Fibroblast of gingiva (primary cell): ENCODE results near the gene PTPRO.
A peak's percentile ranks its signal among the peaks of the same experiment; 100 is the strongest.

Experiments used
- DNase-seq: peaks from one replicate; pipeline ENCODE4 v3.0.0-alpha.2; 2011; ENCODE audit warnings: low read depth

The PTPRO gene

DNA sequence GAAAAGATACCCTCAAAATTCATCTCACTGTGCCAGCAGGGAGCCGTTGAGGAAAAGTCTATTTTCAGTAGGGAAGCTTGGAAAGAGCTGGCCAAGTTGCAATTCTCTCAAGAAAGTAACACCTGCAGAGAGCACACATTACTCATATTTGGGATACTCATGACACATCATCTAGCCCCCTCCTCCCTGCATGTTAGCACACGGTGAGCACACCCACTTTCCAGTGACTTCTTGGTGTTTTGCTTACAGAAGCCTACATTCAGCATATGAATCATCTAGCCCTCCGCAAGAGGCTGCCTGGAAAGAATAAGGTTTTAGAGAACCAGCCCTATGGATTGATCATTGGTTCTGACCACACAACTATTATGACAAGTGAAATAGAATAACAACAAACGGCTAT, 124.5 kb downstream of the PTPRO start:
- DNase-seq: no peak

GRCh38 chr12:15453613-15454012, 131.3 kb downstream of the PTPRO start:
- no peak for DNase-seq

DNA sequence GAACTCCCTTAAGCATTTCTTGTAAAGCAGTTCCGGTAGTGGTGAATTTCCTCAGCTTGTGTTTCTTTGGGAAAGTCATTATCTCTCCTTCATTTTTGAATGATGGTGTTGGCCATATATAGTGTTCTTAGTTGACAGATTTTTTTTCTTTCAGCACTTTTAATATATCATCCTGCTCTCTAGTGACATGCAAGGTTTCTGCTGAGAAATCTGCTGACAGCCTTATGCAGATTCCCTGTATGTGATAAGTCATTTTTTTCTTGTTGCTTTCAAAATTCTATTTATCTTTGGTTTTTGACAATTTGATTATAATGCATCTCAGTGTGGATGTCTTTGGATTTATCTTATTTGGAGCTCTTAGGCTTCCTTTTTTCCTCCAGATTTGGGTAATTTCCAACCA, 135.7 kb downstream of the PTPRO start:
- DNase-seq: no peak

- DNase-seq: no peak
Observed at GRCh38 chr12:15468911-15469310, 146.6 kb downstream of the PTPRO start.

- DNase-seq: no peak
Observed at GRCh38 chr12:15469356-15469755, 147.0 kb downstream of the PTPRO start.

- no peak for DNase-seq
Observed at GRCh38 chr12:15472036-15472435, 149.7 kb downstream of the PTPRO start.

DNA sequence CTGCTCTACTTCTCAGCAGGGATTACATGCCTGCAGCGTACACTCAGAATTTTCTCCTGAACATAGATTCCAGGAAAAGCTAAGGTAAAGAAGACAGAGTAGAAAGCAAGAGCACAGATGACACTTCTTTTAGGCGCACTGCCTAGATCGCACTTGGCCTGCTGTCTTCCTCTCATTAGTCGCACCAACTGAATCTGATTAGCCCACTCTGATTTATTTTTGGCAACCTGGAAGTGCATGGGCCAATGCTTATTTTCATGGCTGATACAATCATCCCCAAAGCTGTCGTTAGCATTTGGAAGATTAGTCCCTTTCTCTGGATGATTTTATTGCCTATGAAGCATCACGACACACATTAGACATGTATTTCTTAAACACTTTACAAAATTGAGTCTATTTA, 152.5 kb downstream of the PTPRO start:
- DNase-seq: no peak

DNA sequence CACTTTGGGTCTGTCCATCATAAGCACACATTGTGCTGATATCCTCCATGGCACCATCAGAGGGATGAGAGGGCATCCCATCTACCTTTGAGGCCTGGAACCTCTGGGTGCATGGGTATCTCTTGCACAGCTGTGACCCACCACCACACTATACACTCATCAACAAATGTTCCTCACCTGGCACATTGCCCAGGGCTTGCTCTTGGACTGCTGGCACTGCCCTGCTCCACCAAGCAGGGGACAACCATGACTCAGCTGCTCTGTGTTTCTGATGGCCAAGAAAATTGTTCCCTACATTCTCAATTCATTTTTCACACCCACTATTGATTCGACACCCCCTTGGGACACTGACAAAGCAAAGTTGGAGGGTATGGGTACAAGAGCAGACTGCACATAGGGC, 155.5 kb downstream of the PTPRO start:
- DNase-seq: no peak

- DNase-seq: no peak
Observed at GRCh38 chr12:15481846-15482245, 159.5 kb downstream of the PTPRO start.

GRCh38 chr12:15485466-15485865, 163.2 kb downstream of the PTPRO start:
- peak; percentile 3 for DNase-seq

DNA sequence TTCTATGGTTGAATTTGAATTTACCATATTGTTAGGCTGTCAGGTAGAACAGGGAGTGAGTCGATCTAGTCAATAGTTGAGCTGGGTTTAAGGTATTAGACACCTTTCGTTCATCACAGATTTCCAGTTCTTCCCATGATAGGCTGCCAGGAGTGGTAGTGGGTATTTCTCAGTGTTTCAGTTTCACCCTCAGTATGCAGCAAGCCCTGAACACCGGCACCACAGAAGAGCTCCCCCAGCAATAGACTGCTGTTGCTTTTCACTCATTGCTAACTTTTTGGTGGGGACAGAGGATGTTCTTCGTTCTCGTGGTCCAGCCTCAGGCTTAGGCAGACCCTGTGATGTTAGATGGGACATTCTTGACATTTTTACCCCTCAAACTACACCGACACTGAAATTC, 164.6 kb downstream of the PTPRO start:
- no peak for DNase-seq

DNA sequence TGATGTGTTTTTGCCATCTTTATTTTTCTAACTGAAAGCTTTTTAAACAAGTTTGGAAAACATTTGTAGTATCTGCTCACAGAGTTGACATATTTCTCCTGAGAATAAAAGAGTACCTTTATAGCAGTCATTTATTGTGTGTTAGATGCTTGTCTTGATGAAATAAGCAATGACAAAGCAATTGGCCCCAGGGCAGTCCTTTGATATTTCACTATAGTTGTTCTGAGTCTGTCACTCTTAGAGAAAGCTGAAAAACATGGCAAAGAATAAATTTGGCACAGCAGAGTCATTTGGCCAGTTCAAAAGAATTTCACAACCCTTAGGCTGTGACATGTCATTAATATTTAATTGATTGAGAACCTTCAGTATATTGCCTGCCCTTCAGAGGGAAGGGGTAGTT, 166.2 kb downstream of the PTPRO start:
- no peak for DNase-seq

DNA sequence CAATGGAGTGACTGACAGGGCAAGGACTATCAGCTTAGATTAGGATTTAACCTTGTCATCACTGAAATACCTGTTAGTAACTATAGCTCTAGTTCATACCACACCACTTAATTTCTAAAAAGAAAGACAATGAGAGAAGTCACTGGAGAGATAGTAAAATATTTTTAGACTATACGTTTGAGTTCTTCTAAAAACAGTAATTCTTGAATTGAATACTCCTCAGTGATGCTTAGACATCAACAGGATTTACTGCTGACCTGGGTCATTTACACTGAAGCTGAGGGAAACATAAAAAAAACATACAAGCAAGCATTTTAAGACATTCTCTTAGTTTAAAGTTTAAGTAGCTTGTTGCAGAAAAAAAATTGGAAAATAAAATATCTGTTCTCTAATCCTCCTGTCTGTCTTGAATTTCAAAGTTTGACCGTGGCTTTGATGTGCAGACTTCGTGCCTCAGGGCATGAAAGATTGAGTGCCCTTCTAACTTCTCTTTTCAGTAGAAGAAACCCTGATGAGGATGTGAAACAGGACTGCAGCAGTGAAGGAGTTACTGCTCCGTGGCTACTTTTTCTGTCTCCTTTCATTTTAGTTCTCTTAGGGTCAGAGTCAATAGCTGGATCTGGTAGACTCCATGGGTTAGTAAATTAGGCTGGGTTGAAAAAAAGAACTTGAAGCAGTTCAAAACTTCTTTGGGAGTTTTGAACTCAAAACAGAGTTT, 172.2 kb downstream of the PTPRO start:
- DNase-seq: no peak

- DNase-seq: no peak
Observed at GRCh38 chr12:15495746-15496145, 173.4 kb downstream of the PTPRO start.

DNA sequence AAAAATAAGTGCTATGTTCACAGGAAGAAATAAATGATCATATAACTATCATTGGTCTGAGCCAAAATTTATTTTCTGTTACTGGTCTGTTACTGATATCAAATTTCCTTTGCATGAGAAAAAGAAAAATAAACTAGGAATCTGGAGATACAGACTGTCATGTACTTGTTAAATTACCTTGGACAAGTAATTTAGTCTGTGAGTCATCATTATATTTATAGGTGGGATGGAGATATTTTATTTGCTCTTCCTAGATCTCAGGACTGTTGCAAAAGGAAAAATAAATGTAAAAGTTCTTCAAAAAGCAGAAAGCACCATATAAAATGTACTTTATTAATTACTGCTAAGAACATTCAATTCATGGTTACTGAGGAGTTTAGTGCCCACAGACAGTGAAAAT, 174.4 kb downstream of the PTPRO start:
- DNase-seq: no peak

DNA sequence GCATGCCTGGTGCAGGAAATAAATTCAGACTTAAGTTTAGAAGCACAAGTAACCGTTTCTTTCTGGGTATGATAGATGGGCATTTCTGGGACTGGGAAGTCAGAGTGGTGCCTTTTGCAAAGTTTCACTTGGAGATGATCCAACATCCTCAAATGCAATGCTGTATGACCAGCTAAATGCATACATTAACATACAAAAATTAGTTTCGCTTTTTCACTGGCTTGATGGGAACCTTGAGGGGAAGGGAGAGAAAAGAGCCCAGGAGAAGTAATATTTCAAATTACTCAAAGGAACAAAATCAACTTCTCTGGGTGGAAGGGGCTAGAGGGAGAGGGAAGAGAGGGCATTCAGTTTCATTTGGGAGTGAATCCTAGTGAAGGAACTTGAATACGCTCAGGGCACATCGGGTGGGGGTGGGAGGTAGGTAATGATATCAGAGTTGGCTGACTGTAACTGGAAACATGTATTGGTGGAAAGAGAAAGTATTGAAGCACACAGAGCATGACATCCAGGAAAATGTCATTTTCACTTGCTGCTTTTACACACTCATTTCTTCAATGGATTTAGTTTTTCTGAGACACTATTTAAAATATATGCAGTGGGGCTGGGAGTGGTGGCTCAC, 175.5 kb downstream of the PTPRO start:
- no peak for DNase-seq

GRCh38 chr12:15502211-15502610, 179.9 kb downstream of the PTPRO start:
- DNase-seq: no peak

DNA sequence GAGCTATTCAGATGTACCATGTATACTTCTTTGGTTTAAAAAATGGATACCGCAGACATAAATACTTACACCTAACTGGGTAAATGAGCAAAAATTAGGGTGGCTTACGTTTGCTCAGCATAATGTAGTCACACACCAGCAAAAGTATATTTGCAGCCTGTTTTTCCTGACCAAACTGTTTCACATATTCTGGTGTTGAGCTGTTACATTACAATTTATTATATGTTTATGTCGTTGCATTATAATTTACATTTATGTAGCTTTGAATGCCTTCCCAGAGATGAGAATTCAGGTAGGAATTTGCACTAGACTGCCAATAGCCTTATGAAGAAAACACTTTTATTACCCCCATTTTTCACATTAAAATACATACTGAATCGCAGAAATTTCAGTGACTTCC, 183.3 kb downstream of the PTPRO start:
- no peak for DNase-seq

- DNase-seq: no peak
Observed at GRCh38 chr12:15515010-15515409, 192.7 kb downstream of the PTPRO start.

- no peak for DNase-seq
Observed at GRCh38 chr12:15520083-15520482, 197.8 kb downstream of the PTPRO start.

- no peak for DNase-seq
Observed at GRCh38 chr12:15520844-15521243, 198.5 kb downstream of the PTPRO start.

DNA sequence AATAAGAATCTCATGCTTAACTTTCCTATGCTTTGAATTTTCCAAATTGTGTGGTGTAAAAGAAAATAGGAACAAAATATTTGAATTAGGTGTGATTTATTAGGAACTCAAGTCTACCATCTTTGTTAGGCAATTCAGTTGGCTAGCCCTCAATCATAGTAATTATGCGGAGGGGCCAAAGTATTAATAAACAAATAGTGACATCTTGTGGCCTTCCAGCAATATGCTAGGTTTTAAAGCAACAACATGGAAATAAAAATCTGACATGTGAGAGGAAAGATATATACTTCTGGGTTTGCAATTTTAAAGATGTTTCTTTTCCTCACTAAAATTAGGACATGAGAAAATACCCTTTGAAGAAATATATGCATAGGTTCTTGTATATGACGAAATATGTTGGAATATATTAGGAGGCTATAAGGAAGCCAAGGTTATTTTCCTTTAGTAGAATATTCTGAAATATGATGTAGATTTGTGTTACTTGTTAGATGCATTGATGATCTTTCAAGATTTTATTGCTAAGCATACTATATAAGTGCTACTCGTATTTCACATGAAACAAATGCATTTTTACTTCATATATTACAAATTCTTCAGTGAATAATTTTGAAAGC, 200.4 kb downstream of the PTPRO start:
- peak; percentile 60 for DNase-seq

DNA sequence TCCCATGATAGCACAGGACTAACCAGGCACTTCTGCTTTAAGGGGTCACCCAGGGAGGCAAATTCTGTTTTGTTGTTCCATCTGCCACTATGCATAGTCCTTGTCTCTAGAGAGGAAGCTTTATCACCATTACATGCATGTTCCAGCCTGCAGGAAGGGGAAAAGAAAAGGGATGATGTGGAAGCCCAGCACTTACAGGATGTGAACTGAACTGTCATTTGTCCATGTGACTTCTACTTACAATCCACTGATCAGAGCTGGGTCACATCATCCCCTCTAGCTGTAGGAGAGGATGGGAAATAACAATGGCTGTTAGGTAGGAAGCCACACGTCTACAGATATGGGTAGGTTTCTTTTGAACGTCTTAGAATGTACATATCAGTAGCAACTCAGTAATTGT, 203.1 kb downstream of the PTPRO start:
- DNase-seq: no peak

DNA sequence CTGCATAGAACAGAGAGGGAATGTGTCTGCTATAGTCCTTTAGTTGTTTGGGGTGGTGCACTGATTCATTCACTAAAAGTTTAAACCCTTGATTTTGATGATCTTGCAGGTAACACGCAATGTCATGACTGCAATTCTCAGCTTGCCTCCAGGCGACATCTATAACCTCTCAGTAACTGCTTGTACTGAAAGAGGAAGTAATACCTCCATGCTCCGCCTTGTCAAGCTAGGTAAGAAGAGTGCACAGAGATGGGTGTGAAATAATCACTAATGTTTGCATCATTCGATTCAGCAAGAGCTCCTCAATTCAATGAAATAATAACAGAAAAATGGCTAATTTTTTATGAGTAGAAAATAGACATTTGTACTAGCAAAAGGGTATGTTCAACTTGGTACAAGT, 203.7 kb downstream of the PTPRO start:
- no peak for DNase-seq
